Panc1 (cell line): Measurements from ENCODE around the gene RANBP17.
"Not testable (repeated sequence)": the region's sequence is repeated elsewhere in the genome, so short reads cannot be mapped to it uniquely, and the experiment has no call there.

Experiments used
- CTCF ChIP-seq: fragments of 450-650 bp; IDR thresholded peaks from 2 replicates; pipeline ENCODE4 v1.5.1; 2017; ENCODE audit warnings: mild to moderate bottlenecking
- POLR2AphosphoS5 ChIP-seq: IDR thresholded peaks from 2 replicates; pipeline ENCODE4 v1.6.1; 2012; ENCODE audit warnings: mild to moderate bottlenecking, low read depth, low read length, moderate library complexity

GRCh38 chr5:170935534-170936218 is 73.9 kb downstream of the RANBP17 start:
- not testable (repeated sequence) for TF ChIP-seq CTCF, POLR2AphosphoS5
